K562 treated with DMSO at 1 percent for 4 hours (cell line): ENCODE data around the gene SAT2. TPM values are rescaled to one million over a fixed set of nuclear protein-coding genes. Genes with fewer than 3 reads are reported as not detected.

Source experiments
- total RNA-seq: library from RNA; unstranded; fragments of 300-600 nt; gene quantifications from 2 replicates; pipeline ENCODE4 v1.2.3, GENCODE V29; 2022; ENCODE audit not compliant: insufficient read depth

Gene SAT2
- total RNA-seq = 29.5 and 43.0 TPM in 2 replicates

DNA sequence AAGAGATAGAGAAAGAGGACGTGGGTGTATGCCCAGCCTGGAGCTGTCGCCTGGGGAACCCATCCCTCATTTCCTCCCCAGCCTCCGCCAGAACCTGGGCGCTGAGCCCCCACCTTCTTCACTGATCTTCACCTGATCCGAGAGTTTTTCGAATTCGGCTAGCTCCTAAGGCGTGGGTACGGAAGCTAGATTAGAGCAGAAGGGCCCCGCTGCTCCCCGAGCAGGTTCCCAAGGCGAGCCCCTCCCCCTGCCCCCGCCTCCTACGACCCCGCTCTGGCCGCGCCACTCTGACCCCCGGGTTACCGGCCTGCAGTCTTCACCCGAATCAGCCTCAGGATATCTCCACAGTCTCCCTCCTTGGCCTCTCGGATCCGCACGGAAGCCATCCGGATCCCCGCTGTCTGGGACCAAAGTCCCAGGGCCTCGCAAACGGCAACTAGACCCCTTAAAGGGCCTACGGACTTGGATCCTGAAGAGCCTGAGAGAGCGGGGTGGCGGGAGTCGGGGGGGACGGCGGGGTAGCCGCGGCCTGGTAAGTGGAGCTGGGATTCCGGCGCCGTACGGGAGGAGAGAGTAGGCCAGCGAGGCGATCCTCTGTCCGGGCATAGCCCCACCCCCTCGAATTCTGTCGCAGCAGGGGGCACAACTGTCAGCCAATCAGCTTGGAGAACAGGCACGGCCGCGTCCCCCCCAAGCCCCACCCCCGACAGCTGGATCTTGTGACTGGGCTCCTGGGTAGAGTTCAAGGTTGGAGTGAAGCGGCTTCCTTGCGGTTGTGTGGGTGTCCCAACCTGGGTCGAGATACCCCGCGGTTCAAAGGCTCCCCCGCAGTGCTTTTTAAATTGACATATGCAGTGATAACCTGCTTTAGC is at the start of gene SAT2:
SAT2 (minus strand) TSS at position 572 of the 872 bp plus-strand sequence; CDS start at position 386, 186 bp downstream.

DNA sequence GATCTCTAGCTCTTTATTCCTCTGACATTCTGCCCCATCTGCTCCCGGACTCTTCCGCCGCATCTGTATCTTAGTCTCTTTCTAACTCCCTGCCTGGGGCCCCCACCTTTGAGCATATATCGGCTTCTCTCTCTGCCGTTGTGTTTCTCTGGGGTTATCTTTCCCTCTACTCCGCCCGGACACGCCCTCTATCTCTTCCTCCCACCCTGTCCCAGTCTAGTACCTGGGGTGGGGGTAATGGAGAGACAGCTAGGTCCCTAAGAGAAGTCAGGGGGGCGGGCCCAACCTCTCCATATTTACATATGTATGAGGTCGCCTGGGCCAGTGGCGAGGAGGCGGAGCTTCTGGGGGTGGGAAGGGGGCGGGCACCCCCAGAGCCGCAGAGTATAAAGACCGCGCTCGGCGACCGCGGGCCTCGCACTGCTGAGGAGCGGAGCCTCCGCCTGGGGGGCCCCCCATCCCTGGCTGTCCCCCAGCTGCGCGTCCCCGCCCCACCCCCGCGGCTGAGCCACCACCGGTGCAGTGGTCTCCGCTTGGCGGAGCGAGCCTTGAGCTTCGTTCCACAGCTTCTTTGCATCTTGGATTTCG is 23.0 kb upstream of the SAT2 start, which contains the start of gene ATP1B2:
ATP1B2 (plus strand) TSS at position 418 of the 588 bp plus-strand sequence. CDS start 593 bp downstream, outside the sequence.

GRCh38 chr17:7629939-7630571 is 2.4 kb upstream of the SAT2 start, which contains the start of gene SHBG:
SHBG (plus strand) TSS chr17:7630135; CDS start chr17:7630173, 38 bp downstream.

DNA sequence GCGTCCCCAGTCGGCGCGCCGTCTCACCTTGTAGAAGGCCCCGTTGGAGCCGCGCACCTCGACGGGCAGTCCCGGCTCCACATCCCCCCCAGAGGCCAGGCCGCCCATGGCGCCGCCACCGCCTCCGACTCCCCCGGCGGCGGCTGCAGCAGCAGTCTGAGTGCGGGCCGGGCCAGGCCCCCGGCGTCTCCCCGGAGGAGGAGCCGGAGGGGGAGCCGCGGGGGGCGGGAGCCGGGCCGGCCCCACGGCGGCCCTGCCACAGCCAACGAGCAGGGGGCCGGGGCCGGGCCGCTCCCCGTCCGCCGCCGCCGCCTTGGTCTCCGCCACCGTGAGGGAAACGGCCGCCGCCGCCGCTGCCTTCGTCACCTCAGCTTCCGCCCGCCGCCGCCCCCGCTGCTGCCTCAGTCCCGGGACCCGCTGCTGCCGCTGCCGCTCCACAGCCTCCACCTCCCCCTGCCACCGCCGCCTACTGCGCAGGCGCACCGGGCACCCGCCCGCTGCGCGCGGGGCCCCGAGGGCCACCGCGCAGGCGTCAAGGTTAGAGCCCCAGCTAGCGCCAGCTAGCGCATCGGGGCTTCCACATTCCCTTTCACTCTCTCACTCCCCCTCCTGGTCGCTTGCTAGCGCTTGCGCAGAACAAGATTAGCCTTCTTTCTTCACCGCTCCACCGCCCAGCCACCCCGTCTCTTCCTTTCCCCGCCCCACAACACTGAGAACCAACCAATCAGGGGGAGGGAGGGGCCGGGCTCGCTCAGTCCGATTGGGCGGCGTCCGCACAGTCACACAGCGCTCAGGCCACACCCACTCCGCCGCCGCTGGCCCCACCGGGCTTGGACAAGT is 13.0 kb downstream of the SAT2 start, which contains the start of gene FXR2:
FXR2 (minus strand) TSS at position 473 of the 840 bp plus-strand sequence; CDS start at position 108, 365 bp downstream.

DNA sequence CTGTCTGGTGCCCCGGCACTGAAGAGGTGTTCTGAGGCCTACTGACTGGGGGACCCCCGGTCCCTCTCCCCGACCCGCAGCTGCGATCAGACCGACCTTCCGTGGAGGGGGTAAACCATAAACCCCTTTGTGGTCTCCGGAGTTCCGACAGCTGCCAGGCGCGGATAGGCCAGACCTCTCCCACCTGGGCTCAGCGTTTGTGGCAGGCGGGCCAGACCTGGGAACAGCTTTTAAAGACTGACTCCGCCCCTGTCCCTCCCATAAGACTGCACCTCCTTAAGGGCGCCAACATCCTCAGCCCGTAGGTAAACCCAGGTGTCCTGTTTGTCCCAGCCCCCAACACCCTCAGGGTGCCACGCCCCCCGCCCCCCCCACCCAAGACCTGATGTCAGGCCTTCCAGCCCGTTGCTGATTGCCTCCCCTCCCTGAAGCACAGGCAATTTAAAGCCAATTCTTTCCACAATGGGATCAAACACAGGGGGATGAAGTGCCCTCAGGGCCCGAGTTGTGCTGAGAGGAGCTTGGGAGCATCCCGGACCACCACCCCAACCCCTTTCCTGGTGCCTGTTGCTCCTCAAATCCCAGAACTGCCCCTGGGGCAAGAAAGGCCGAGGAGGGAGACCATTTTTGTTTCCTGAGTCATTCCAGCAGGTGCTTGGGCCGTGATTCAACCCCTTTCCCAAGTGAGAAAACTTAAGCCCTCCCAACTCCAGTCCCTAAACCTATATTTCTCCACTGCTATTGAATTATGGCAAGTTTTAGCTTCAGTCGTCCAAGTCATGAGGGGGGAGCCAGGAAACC is 37.5 kb downstream of the SAT2 start, which contains the start of gene SOX15:
SOX15 (minus strand) TSS at position 204 of the 801 bp plus-strand sequence. CDS start 418 bp downstream, outside the sequence.

GRCh38 chr17:7583253-7584109 is 44.1 kb downstream of the SAT2 start, which contains the start of gene MPDU1:
MPDU1 (plus strand) TSS chr17:7583852; CDS start chr17:7583863, 11 bp downstream.

GRCh38 chr17:7579001-7579833 is 48.4 kb downstream of the SAT2 start, which contains the start of gene CD68:
CD68 (plus strand) TSS chr17:7579638; CDS start chr17:7579678, 40 bp downstream.

Other genes starting within 250 kb of the SAT2 start
- 7.3 and 8.2 TPM in 2 replicates for gene TNK1, start 246.7 kb downstream of the SAT2 start, total RNA-seq
- gene PLSCR3, start 233.3 kb downstream of the SAT2 start, total RNA-seq = 7.7 and 10.7 TPM in 2 replicates
- 43.4 and 70.5 TPM in 2 replicates for gene TMEM256, start 223.7 kb downstream of the SAT2 start, total RNA-seq
- 7.1 and 11.9 TPM in 2 replicates for gene NLGN2, start 220.0 kb downstream of the SAT2 start, total RNA-seq
- gene SPEM1, start 207.5 kb downstream of the SAT2 start, total RNA-seq = not detected in 2 replicates
- gene SPEM2, start 202.2 kb downstream of the SAT2 start, total RNA-seq = not detected in 2 replicates
- gene SPEM3, start 199.0 kb downstream of the SAT2 start, total RNA-seq = not detected in 2 replicates
- gene TMEM102, start 192.4 kb downstream of the SAT2 start, total RNA-seq = 6.8 and 6.9 TPM in 2 replicates
- 5.7 and 9.0 TPM in 2 replicates for gene FGF11, start 188.3 kb downstream of the SAT2 start, total RNA-seq
- 8.1 and 9.3 TPM in 2 replicates for gene CHRNB1, start 182.8 kb downstream of the SAT2 start, total RNA-seq
- gene ZBTB4, start 148.2 kb downstream of the SAT2 start, total RNA-seq = 3.2 TPM in 2 replicates
- not detected in 2 replicates for gene SLC35G6, start 146.4 kb downstream of the SAT2 start, total RNA-seq
- 59.8 and 69.8 TPM in 2 replicates for gene POLR2A, start 143.5 kb downstream of the SAT2 start, total RNA-seq
- 1.7 and 2.1 TPM in 2 replicates for gene TNFSF12, start 78.8 kb downstream of the SAT2 start, total RNA-seq
- 1.0 and 1.9 TPM in 2 replicates for gene TNFSF13, start 69.1 kb downstream of the SAT2 start, total RNA-seq
- 36.6 and 40.6 TPM in 2 replicates for gene SENP3, start 65.9 kb downstream of the SAT2 start, total RNA-seq
- gene CD68, start 48.2 kb downstream of the SAT2 start, total RNA-seq = 45.7 and 47.2 TPM in 2 replicates
- gene MPDU1, start 44.0 kb downstream of the SAT2 start, total RNA-seq = 82.7 and 83.4 TPM in 2 replicates
- gene SOX15, start 37.7 kb downstream of the SAT2 start, total RNA-seq = 4.0 and 8.5 TPM in 2 replicates
- 40.7 and 49.2 TPM in 2 replicates for gene FXR2, start 12.9 kb downstream of the SAT2 start, total RNA-seq
- not detected in 2 replicates for gene SHBG, start 2.3 kb upstream of the SAT2 start, total RNA-seq
- gene ATP1B2, start 23.1 kb upstream of the SAT2 start, total RNA-seq = 2.0 and 3.5 TPM in 2 replicates
- 5.5 and 5.8 TPM in 2 replicates for gene TP53, start 59.7 kb upstream of the SAT2 start, total RNA-seq
- gene WRAP53, start 60.7 kb upstream of the SAT2 start, total RNA-seq = 29.2 and 33.1 TPM in 2 replicates
- gene EFNB3, start 77.4 kb upstream of the SAT2 start, total RNA-seq = not detected in 2 replicates
- gene DNAH2, start 89.9 kb upstream of the SAT2 start, total RNA-seq = not detected in 2 replicates
- gene KDM6B, start 206.4 kb upstream of the SAT2 start, total RNA-seq = 16.3 and 17.1 TPM in 2 replicates
- 1.4 TPM in 1 of 2 replicates, not detected in the other for gene TMEM88, start 227.2 kb upstream of the SAT2 start, total RNA-seq
- 27.8 and 29.8 TPM in 2 replicates for gene NAA38, start 229.7 kb upstream of the SAT2 start, total RNA-seq
- 1.2 and 3.8 TPM in 2 replicates for gene CYB5D1, start 230.2 kb upstream of the SAT2 start, total RNA-seq